GM21723 (cell line): ENCODE data around the gene PGLYRP1.

Experiments
- ATAC-seq: cut with Tn5 transposase; IDR thresholded peaks from one replicate; pipeline ENCODE4 v1.9.1; 2021; ENCODE audit warnings: mild to moderate bottlenecking, moderate library complexity; ENCODE audit not compliant: unreplicated experiment

PGLYRP1 gene

DNA sequence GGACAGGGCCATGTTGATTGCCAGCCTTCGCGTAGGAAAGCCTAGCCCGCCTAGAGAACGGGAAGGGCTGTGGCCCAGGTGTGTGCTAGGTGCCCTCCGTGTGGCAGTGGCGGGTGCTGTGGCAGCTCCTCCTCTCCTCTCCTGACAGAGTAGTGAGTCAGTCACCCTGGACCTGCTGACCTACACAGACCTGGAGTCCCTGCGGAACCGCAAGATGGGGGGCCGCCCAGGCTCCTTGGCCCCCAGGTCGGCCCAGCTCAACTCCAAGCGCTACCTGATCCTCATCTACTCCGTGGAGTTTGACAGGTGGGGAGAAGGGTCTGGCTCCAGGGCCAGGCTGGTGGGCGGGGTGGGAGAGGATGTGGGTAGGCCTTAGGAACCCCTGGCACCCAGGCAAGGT lies 16.4 kb downstream of the PGLYRP1 start:
- ATAC-seq = no peak

DNA sequence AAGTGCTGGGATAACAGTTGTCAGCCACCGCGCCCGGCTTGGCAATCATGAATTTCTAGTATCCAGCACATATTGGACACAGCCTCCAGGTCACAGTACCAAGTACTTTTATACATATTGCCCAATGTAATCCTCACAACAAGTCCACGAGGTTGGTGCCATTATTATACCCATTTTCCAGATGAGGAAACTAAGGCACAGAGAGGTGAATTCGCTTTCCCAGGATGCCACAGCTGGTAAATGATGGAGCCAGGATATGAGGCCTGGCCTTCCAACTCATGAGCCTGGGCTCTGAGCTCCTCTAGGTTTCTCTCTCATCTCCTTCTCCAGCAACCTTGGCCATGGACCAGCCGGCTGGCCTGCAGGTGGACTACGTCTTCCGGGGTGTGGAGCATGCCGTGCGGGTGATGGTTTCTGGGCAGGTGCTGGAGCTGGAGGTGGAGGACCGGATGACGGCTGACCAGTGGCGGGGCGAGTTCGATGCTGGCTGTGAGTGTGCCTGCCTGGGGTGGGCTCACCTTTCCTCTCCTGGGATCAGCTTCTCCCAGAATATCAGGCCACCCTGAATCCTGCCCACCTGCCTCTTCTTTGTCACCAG lies 20.1 kb downstream of the PGLYRP1 start:
- no peak for ATAC-seq

DNA sequence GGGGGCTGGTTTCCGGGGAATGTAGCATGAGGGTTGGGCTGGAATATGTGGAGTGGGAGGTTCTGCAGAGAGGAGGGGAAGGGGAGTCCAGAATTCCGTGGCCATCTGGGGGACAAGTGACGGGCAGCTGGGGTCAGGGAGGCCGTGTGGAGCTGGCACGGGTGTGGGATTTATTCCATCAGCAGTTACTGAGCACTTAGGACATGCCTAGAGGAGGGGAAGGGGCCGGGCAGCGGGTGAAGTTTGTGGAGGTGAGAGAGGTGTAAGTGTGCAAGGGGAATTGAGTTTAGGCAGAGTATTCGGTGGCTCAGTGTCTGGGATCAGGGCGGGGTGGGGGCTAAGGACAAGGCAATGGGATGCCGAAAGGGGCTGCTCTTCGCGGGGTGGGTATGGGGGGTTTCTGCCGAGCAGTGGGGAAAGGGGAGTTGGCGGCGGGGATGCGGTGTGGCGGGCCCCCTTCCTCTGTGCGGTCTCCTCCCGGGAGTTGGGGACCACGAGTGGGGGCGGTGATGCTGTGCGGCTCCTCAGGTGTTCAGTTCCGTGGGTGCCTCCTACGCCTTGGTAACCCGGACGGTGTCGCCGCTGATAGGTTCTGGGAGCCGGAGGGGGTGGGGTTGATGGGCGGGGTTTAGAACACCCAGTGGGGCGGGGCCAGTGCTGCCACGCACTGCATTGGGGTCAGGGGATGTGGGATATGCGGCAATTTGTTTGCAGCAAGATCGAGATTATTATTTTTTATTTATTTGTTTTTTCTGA lies 22.2 kb downstream of the PGLYRP1 start:
- no peak for ATAC-seq

DNA sequence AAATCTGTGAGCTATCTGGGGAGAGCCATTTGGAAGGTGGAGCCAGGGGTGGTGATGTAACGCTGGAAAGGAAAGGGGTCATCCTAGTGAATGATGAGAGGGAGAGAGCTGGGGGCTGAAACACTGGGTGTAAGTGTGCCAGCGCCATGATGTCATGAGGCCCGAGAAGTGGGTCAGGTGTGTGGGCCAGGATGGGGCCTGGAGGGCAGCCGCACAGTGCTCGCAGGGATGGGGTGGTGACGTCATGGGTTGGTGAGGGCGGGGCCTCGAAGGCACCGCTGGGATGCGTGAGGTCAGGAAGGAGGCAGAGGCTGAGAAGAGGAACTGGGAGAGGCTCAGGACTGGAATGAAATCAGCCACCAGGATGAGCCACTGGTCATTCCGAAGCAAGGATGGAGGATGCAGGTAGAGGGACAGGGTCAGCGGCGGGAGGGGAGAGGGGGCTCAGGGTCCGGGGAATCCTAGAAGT lies 23.2 kb downstream of the PGLYRP1 start:
- no peak for ATAC-seq

DNA sequence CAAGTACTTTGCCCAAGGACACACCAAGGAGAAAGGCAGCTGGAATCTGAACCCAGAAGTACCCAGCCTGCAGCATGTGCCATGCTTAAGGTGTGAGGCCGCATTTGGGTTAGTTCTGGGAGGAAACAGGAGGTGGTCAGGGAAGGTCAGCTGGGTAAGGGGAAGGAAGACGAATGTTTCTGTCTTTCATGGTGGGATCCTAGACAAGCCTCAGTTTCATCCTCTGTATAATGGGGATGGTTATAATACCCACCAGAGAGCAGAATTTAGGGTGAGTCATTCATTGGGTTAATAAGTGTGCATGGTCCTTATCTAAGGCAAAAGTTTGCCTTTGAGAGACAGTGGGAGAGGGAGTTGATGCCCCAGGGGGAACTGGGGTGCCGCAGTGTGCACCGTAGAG lies 24.0 kb downstream of the PGLYRP1 start:
- no peak for ATAC-seq

DNA sequence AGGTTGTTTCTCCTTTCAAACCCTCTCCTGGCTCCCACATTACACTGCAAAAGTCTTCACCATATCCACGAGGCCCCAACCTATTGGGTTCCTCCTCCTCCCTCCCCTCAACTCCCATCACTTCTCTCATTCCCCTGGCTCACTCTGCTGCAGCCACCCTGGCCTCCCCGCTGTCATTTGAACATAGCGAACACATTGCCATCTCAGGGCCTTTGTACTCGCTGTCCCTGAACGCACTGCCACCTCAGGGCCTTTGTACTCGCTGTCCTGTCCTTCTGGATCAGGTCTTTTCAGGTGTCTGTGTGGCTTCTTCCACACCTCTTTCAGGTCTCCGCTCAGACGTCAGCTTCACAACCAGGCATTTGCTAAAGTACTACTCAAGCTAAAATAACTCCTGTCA lies 25.9 kb downstream of the PGLYRP1 start:
- no peak for ATAC-seq

DNA sequence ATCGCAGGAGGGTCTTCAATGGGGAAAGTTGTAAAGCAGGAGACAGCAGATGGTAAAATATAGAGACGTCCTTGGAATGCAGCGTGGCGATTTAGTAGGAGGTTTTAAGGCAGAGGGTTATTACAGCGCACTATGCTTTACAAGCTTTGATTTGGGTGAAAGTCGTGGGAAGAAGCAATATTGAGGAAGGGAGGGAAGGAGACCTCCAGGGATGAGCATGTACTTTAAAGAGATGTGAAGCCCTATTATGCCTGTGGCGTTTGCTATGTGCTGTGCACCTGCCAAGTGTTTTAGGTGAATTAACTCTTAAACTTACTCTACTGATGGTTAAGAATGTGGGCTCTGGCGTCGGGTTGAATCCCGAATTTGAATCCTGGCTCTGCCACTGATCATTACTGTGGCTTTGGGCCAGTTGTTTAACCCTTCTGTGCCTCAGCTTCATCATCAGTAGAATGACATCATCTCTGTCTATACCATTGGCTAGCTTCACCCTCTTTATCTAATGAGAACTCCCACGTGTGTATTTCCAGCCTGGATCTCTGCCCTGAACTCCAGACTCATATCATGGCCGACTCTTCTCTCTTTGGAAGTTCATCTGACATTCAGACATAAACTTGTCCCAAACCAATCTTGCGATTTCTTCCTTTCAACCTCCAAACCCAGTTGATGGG lies 27.0 kb downstream of the PGLYRP1 start:
- no peak for ATAC-seq

DNA sequence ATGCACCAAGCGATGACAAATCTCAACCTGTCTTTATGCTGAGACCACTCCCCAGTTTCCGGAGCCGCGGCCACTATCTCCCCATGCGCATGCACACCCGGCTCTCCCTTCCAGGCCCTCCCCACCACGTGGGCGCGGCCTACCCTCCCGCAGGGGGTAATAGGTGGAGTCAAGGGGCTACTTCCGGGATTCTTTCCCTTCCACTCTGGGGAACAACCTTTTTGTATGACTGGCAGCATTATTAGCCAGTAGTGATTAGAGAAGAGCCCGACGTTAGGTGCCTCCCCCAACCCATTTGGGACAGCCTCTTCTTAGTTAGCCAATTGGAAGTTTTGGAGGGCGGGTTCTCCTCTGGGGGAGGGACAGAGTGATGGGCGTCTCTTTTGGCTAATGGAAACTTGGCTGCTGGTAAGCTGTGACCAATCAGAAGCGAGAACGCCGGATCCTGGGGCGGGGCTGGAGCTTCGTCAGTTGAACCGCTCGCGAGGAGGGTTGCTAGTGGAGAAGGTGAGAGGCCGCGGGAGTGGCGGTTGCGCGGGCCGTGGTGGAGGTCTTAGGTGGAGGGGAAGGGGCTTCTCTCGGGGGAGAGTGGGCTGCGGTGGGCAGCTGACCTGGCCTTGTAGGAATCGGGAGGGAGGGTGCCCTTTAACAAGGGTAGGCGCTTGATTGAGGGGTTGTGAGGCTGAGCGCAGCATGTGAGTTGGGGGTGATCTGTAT lies 27.7 kb downstream of the PGLYRP1 start, which contains the start of gene CCDC61:
CCDC61 (plus strand) TSS at position 470 of the 717 bp plus-strand sequence. CDS start 7,552 bp downstream, outside the sequence.
- ATAC-seq = peak; percentile 96

DNA sequence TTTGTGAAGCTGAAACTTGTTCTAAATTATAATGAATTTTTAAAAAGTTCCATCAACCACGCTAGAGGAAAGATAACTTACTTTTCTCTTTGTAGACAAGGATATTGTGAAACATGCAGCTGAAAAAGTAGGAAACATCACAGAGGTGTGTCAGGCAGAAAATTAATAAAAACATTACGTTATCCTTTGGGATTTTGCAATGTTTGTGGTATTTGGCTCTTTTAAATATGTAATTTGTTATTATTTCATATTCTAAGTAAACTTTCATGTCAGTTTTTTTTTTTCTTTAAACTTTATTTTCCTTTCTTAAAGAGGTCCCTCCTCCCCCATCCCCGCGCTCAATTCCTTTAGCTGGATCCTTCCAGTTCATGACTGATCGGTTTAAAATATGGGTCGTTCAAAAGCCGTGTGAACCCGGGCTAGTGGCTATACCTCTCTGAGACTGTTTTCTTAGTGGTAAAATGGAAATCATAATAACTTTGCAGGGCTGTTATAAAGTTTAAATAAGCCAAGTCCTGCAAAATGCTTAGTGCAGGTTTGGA lies 28.3 kb downstream of the PGLYRP1 start:
- peak; percentile 12 for ATAC-seq

DNA sequence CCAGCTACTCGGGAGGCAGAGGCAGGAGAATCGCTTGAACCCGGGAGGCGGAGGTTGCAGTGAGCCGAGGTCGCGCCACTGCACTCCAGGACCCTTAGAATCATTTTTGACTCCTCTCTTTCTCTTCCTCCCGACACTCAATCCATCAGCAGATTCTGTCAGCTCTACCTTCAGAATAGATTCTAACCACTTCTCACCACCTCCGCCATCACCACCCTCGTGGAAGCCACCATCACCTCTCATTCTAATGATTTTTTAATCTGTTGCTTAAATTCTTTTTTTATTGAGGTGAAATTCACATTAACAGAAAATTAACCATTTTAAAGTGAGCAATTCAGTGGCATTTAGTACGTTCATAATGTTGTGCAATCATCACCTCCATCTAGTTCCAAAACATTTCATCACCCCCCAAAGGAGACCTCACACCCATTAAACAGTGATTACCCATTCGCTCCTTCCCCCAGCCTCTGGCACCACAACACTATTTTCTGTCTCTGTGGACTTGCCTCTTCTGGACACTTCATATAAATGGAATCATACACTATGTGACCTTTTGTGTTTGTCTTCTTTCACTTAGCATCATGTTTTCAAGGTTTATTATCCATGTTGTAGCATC lies 32.6 kb downstream of the PGLYRP1 start:
- ATAC-seq = no peak

DNA sequence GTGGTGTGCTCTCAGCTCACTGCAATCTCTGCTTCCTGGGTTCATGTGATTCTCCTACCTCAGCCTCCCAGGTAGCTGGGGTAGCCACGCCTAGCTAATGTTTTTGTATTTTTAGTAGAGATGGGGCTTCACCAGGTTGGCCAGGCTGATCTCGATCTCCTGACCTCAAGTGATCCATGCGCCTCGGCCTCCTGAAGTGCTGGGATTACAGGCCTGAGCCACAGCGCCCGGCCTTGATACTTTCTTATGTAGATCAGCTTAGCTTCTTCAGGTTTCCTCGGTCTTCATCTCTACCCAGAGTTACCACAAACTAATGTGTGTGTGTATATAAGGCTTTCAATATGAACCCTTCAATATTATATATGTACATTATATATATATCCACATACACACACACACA lies 37.5 kb downstream of the PGLYRP1 start:
- no peak for ATAC-seq

DNA sequence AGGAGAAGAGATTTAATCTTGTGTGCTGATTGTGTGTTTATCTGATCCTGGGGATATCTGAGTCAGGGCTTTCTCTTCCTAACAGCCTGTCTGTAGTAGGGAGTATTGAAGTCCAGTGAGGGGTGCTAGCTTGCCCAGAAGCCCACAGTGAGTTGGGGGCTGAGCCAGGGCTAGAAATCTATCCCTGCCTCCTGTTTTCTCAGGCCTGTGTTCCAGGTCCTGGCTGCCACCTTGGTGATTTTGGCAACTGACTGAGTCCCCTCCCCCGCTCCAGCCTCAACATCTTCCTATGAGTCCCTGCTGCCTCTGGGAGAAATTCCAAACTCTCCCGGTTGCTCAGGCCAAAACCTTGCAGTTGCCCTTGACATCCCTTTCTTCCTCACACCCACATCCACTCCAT lies 41.5 kb downstream of the PGLYRP1 start:
- no peak for ATAC-seq

DNA sequence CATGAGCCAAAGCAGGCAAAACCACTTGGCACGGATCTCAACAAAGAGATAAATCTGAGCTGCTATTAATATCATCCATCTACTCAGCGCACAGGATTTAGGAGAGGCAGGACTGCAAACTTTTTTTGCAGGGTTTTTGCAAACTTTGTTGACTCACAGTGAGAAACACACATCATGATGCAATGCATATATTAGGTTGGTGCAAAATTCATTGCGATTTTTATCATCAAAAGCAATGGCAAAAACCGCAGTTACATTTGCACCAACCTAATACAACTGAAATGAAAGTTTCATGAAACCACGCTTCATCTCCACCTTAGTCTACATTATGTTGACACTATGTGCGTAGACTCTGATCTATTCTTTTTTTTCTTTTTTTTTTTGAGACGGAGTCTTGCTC lies 44.7 kb downstream of the PGLYRP1 start:
- no peak for ATAC-seq

DNA sequence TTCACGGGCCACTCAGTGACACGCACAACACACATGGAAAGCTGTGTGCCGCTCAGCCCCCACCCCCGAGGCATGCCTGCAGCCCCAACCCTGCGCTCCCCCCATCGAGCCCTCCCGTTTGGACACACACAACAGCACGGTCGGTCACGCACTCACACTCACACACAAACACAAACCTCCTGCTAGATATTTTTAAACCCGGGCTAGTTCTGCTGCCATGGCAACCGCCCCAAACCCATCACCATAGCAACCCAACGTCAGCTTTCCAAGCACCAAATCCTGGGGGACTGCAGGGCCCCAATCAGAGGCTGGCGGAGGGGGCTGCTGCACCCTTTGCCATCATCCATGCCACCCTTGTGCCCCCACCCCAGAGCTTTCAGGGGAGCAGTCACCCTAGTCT lies 46.7 kb downstream of the PGLYRP1 start:
- no peak for ATAC-seq

DNA sequence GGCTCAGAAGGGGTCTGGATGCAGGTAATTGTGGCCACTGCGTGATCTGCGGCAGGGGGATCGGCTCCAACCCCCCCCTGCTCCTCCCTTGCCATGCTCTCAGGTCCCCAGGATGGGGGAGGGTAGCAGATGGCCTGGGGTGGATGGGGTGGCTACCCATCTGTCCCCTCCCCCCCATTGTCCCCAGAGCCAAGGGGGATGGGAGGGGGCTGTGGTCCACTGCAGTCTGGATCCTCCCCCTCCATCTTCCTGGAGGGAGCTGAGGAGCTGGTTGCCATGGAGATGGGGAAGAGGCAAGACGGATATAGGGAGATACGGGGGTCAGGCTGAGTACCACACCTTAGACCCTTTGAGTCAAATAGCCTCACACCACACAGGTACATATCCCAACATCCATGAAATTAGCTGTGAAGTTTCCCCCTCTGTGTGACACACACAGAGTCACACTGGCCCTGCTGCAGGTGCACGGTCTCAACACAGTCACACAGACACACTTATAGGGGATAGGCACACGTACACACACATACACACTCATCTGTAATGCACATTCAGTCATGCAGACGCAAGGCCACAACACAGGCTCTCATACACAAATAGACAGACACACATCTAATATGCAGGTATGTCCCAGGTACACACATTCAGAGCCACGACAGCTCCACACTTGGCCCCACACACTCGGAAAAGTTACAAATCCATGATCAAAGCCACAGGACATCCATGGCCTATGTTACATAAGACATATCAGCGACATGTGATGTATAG lies 47.4 kb downstream of the PGLYRP1 start:
- no peak for ATAC-seq

DNA sequence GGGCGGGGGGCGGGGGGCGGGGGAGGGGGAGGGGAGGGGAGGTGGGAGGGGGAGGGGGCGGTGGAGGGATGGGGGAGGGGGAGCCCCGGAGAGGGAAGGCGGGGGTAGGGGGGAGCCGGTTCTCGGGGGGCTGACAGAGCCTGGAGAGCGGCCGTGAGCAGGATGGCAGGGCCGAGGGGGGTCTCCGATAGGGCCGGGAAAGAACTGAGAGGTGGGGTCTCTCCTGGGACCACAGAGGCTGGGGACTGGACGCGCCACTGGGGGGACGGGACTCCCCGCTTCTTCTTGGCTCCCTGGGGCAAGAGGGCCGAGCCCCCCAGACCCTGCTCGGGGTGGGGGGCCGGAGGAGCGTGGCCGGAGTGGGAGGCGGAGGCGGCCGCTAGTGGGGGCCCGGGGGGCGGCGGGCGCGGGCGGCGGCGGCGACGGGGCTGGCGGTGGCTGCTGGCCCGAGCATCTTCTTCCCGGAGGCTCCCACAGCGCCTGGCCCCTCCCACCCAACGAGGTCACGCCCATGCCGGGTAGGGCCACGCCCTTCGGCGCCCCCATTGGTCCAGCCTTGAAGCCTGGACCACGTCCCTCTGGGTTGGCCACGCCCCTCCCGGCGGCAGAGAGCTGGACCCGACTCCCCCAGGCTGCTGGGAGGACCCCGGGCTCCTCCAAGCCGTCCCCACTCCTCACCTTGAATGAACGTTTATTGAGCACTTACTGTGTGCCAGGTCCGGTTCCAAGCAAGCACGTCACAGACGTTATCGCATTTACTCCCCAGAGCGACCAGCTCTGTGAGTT lies 49.1 kb downstream of the PGLYRP1 start, which contains the start of gene NOVA2:
NOVA2 (minus strand) TSS at position 313 of the 786 bp plus-strand sequence. CDS start 514 bp downstream, outside the sequence.
- ATAC-seq = no peak

DNA sequence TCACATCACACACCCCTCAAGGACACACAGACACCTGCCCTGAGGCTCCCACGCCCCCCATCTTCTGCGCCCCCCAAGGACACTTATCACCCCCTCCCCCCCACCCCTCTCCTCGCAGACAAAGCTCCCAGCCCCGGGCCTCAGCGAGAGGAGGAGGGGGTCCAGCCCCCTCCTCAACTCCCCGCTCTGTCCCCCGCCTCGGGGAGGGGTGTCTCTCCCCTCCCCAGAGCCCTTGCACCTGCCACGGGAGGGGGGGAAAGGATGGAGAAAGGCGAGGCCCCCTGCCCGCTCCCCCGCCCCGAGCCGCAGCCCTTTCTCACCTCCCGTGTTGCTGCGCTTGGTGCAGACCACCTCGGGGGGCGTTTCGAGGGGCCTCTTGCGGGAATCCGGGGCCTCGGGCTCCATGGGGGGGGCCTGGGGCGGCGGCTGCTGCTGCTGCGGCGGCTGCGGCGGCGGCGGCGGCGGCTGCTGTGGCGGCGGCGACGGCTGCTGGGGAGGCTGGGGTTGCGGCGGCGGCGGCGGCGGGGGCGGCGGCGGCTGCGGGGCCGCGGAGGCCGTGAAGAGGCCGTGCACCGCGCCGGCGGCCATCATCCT lies 49.8 kb downstream of the PGLYRP1 start:
- ATAC-seq = no peak

DNA sequence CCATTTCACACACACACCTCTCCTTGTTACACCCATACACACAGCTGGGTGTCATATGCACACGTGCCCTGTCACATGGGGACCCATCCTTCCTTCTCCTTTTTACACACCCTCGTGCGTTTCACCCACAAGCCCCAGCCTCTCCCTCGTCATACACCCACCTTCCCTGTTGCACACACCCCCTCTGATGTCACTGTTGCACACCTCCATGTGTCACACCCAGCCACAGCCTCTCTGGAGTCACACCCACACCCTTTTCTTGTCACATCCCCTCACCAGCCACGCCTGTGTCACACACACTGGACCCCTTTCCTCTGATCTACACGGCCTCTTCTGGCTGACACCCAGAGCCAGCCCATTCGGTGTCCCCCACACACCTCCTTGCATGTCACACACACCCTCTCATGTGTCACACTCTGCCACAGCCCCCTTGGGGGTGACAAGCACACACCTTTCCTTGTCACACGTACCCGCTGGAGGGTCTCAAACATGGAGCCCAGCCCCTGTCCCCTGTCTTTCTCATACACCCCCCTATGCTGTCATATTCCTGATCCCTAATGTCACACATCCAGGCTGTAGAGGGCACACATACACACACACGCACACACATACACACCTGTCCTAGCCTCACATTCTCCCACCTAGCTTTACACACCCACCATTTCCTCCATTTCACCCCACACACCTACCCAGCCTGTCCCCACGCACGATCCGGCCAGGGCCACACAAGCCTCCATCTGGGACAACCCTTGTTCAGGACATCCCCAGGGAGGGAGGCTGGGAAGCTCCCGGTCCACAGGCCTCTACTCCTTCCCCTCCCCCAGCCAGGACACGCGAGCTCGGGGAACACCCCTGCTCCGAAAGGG lies 50.5 kb downstream of the PGLYRP1 start:
- no peak for ATAC-seq
